Fibroblast of villous mesenchyme (primary cell): ENCODE results near the gene MADCAM1. TPM values are rescaled to one million over a fixed set of nuclear protein-coding genes. Genes with fewer than 3 reads are reported as not detected.

Source experiments
- DNase-seq: peaks from one replicate; pipeline ENCODE4 v3.0.0-alpha.2; 2010; ENCODE audit warnings: low read depth
- H3K4me3 ChIP-seq: 2 replicates; pipeline ENCODE4 v1.5.1; 2011; ENCODE audit warnings: low read depth, mild to moderate bottlenecking, low read length
- total RNA-seq: library from RNA; depleted of rRNA; stranded (reverse); fragments of >200 nt; gene quantifications from 2 replicates; pipeline ENCODE4 v1.2.3, GENCODE V29; 2012
- TF ChIP-seq, protein P1 (sequence below): IDR thresholded peaks from 2 replicates; pipeline ENCODE4 v1.5.1; 2012; ENCODE audit warnings: low read depth, mild to moderate bottlenecking, low read length; ENCODE audit not compliant: insufficient read depth

The MADCAM1 gene
- total RNA-seq, 1 donor, result under 0.01 TPM

- no peak for DNase-seq
- TF ChIP-seq, protein P1, sequence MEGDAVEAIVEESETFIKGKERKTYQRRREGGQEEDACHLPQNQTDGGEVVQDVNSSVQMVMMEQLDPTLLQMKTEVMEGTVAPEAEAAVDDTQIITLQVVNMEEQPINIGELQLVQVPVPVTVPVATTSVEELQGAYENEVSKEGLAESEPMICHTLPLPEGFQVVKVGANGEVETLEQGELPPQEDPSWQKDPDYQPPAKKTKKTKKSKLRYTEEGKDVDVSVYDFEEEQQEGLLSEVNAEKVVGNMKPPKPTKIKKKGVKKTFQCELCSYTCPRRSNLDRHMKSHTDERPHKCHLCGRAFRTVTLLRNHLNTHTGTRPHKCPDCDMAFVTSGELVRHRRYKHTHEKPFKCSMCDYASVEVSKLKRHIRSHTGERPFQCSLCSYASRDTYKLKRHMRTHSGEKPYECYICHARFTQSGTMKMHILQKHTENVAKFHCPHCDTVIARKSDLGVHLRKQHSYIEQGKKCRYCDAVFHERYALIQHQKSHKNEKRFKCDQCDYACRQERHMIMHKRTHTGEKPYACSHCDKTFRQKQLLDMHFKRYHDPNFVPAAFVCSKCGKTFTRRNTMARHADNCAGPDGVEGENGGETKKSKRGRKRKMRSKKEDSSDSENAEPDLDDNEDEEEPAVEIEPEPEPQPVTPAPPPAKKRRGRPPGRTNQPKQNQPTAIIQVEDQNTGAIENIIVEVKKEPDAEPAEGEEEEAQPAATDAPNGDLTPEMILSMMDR, result no peak
- H3K4me3 ChIP-seq, result no peak overlapping the region
Measured at GRCh38 chr19:497491-497868, 1.2 kb downstream of the MADCAM1 start.

- DNase-seq, result no peak
- TF ChIP-seq, protein P1, result no peak
- H3K4me3 ChIP-seq, result no peak overlapping the region
Measured at GRCh38 chr19:497869-498510, 1.7 kb downstream of the MADCAM1 start.

GRCh38 chr19:498511-498891 is 2.2 kb downstream of the MADCAM1 start:
- TF ChIP-seq, protein P1, result no peak
- H3K4me3 ChIP-seq, result no peak overlapping the region
- no peak for DNase-seq

DNA sequence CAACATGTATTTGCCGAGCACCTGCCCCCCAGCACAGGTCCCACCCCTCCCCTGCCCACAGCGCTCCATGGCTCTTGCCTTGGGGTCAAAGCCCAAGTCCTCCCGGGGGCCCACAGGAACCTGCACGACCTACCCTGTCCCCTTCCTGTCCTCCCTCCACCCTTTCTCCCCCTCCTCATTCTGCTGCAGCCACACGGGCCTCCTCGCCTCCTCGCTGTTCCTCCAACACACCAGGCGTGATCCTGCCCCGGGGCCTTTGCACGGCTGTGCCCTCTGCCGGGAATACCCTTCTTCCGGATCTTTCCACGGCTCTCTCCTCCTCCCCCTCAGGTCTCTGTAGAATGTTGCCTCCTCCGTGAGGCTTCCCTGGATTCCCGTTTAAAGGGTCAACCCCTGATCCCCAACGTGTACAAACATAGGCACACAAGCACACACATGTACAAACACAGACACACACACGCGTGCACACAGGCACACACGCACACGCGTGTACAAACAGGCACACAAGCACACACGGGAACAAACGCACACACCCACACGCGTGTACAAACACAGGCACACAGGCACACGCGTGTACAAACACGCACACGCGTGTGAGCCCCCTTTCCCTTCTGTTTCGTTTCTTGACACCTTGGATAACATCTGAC is 2.8 kb downstream of the MADCAM1 start:
- no peak for DNase-seq
- no peak overlapping the region for H3K4me3 ChIP-seq
- TF ChIP-seq, protein P1, result no peak

GRCh38 chr19:501646-502045 is 5.4 kb downstream of the MADCAM1 start:
- TF ChIP-seq, protein P1, result no peak
- no peak overlapping the region for H3K4me3 ChIP-seq
- no peak for DNase-seq

GRCh38 chr19:504616-505015 is 8.3 kb downstream of the MADCAM1 start:
- DNase-seq, result no peak
- TF ChIP-seq, protein P1, result no peak
- H3K4me3 ChIP-seq, result no peak overlapping the region
